GM12891 (cell line): ENCODE results near the gene ZCRB1.
"Not testable (repeated sequence)": the region's sequence is repeated elsewhere in the genome, so short reads cannot be mapped to it uniquely, and the experiment has no call there.

Source experiments
- DNase-seq: peaks from one replicate; pipeline ENCODE4 v3.0.0; 2011; ENCODE audit warnings: low spot score; ENCODE audit not compliant: insufficient read length
- FAIRE-seq: peaks from 2 replicates; lab custom pipeline; 2011; peaks lifted over from hg19 to GRCh38; lab: Jason Lieb, UNC
- PAX5 ChIP-seq: IDR thresholded peaks from 2 replicates; pipeline ENCODE4 v1.6.1; 2011; ENCODE audit warnings: low read length, moderate library complexity, mild to moderate bottlenecking; ENCODE audit not compliant: insufficient read depth, severe bottlenecking
- POLR2A ChIP-seq: IDR thresholded peaks from 2 replicates; pipeline ENCODE4 v1.6.1; 2011; ENCODE audit warnings: low read depth, low read length, control low read depth
- POLR2AphosphoS5 ChIP-seq: IDR thresholded peaks from 2 replicates; pipeline ENCODE4 v1.6.1; 2011; ENCODE audit warnings: low read depth, low read length, control low read depth
- POU2F2 ChIP-seq: IDR thresholded peaks from 2 replicates; pipeline ENCODE4 v1.6.1; 2011; ENCODE audit warnings: low read depth, mild to moderate bottlenecking, control low read depth, low read length, moderate library complexity
- SPI1 ChIP-seq: IDR thresholded peaks from 2 replicates; pipeline ENCODE4 v1.6.1; 2011; ENCODE audit warnings: low read depth, low read length, control low read depth
- TAF1 ChIP-seq: IDR thresholded peaks from 2 replicates; pipeline ENCODE4 v1.6.1; 2011; ENCODE audit warnings: low read depth, low read length, control low read depth

Gene ZCRB1

GRCh38 chr12:42356344-42356743, 30.4 kb upstream of the ZCRB1 start:
- FAIRE-seq (no peak), DNase-seq (no peak)
- no peak for TF ChIP-seq POLR2A
- no peak for TF ChIP-seq POU2F2
- TF ChIP-seq POLR2AphosphoS5, result no peak
- no peak for TF ChIP-seq SPI1
- no peak for TF ChIP-seq PAX5
- TF ChIP-seq TAF1, result no peak

DNA sequence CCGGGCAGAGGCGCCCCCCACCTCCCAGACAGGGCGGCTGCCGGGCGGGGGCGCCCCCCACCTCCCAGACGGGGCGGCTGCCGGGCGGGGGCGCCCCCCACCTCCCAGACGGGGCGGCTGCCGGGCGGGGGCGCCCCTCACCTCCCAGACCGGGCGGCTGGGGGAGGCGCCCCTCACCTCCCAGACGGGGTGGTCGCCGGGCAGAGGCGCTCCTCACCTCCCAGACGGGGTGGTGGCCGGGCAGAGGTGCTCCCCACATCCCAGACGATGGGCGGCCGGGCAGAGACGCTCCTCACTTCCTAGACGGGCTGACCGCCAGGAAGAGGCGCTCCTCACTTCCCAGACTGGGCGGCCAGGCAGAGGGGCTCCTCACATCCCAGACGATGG, 24.1 kb upstream of the ZCRB1 start:
- DNase-seq, FAIRE-seq: not testable (repeated sequence)

DNA sequence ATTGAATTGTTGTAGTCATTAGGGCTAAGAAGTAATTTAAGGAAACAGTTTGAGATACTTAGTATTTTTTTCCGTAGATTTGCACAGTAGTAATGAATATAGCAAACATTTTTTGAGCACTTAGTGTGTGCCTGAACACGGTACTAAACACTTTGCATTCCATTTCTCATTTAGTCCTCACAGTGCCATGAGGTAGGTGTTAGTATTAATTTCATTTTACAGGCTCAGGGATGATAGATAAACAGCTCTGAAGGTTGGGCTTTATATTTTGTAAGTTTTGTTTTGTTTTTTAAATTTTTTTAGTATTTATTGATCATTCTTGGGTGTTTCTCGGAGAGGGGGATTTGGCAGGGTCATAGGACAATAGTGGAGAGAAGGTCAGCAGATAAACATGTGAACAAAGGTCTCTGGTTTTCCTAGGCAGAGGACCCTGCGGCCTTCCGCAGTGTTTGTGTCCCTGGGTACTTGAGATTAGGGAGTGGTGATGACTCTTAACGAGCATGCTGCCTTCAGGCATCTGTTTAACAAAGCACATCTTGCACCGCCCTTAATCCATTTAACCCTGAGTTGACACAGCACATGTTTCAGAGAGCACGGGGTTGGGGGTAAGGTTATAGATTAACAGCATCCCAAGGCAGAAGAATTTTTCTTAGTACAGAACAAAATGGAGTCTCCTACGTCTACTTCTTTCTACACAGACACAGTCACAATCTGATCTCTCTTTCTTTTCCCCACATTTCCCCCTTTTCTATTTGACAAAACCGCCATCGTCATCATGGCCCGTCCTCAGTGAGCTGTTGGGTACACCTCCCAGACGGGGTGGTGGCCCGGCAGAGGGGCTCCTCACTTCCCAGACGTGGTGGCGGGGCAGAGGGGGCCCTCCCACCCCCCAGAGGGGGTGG, 23.5 kb upstream of the ZCRB1 start:
- DNase-seq, FAIRE-seq: not testable (repeated sequence)

- DNase-seq (no peak), FAIRE-seq (no peak)
- TF ChIP-seq PAX5 (no peak), POU2F2 (no peak), POLR2AphosphoS5 (no peak), SPI1 (no peak), POLR2A (no peak), TAF1 (no peak)
Measured at GRCh38 chr12:42346403-42347002, 20.6 kb upstream of the ZCRB1 start.

- DNase-seq (no peak), FAIRE-seq (no peak)
- TF ChIP-seq POLR2AphosphoS5, result no peak
- no peak for TF ChIP-seq POLR2A
- TF ChIP-seq POU2F2, result no peak
- TF ChIP-seq SPI1, result no peak
- TF ChIP-seq TAF1, result no peak
- no peak for TF ChIP-seq PAX5
Measured at GRCh38 chr12:42343721-42344120, 17.8 kb upstream of the ZCRB1 start.

DNA sequence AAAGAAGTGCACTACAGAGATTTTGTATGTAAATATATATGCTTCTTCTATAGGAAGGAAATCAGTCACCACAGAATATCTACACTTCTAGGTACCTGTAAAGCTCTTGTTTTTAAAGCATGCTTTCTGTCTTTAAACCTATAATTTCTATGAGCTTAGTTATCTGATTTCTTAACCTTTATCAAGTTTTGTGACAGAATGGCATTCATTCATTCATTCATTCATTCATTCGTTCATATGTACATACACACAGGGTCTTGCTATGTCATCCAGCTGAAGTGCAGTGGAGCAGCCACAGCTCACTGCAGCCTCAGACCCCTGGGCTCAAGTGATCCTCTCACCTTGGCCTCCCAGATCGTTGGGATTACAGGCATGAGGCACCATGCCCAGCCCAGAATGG, 16.1 kb upstream of the ZCRB1 start:
- FAIRE-seq (no peak), DNase-seq (no peak)
- TF ChIP-seq POU2F2, result no peak
- no peak for TF ChIP-seq POLR2AphosphoS5
- no peak for TF ChIP-seq PAX5
- no peak for TF ChIP-seq TAF1
- TF ChIP-seq SPI1, result no peak
- TF ChIP-seq POLR2A, result no peak

- DNase-seq (no peak), FAIRE-seq (no peak)
- TF ChIP-seq TAF1 (no peak), SPI1 (no peak), POLR2AphosphoS5 (no peak)
Measured at GRCh38 chr12:42338280-42338679, 12.4 kb upstream of the ZCRB1 start.

GRCh38 chr12:42336286-42336685, 10.4 kb upstream of the ZCRB1 start:
- DNase-seq (no peak), FAIRE-seq (no peak)
- TF ChIP-seq PAX5, result no peak
- TF ChIP-seq SPI1, result no peak
- TF ChIP-seq POLR2AphosphoS5, result no peak
- no peak for TF ChIP-seq POU2F2
- no peak for TF ChIP-seq TAF1

DNA sequence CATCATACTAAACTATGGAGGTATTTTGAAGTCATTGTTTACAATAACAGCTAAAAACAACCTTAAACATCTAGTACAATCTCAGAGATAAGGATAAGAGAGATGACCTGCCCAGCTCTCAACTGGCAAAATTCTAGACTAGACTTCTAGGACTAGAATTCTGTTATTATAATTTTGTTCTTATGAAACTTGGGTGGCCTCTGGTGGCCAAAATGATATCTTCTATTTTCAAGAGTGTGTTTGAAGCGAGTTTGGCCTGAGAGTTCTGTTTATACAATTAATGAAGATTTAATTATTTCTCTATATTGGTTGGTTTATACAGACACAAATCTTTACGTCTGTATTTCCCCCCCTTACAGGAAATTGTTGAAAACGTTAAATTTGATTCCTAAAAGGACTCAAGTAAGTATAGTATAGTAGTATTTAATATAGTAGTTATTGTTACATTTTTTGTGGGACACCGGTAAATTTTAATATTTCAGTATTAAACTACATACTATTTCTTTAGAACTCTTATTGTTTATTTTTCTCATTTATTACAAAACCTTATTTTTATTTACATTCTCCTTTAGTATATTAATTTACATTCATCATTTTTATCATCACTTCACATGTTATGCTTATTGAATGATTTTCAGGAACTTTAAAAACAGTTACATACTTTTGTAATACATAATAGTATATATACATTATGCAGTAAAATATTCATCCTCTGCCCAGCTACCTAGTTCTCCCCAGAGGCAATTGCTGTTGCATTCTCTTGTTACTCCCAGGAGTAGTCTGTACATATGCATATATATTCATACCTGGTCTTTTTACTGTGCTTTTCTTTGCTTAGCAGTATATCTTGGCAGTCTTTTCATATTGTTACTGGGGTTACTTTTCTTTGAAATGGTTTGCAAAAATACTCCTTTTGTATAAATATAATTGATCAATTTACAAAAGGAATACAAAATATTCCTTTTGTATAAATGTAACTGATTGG, 6.7 kb upstream of the ZCRB1 start:
- FAIRE-seq (no peak), DNase-seq (no peak)
- TF ChIP-seq PAX5 (no peak), POLR2A (no peak), POLR2AphosphoS5 (no peak), POU2F2 (no peak), SPI1 (no peak)
